Sigmoid colon (tissue), 7 donors: Measurements from ENCODE around the gene ST6GALNAC4. TPM values are rescaled to one million over a fixed set of nuclear protein-coding genes. Genes with fewer than 3 reads are reported as not detected.

Source experiments
- DNase-seq: peaks from one replicate; pipeline ENCODE4 v3.0.0-alpha.2; 2019
- H3K27ac ChIP-seq, 4 donors: fragments of 200-600 bp; sonication (generic); one replicate each; pipeline ENCODE4 v1.5.1; 2016 to 2019; ENCODE audit warnings: mild to moderate bottlenecking in 1 of 4
- H3K27me3 ChIP-seq, 3 donors: fragments of 200-600 bp; sonication (generic); one replicate each; pipeline ENCODE4 v1.5.1; 2019; ENCODE audit warnings: mild to moderate bottlenecking in 1 of 3
- H3K36me3 ChIP-seq, 4 donors: fragments of 200-600 bp; sonication (generic); one replicate each; pipeline ENCODE4 v1.5.1; 2016 to 2019
- H3K4me1 ChIP-seq, 4 donors: fragments of 200-600 bp; sonication (generic); one replicate each; pipeline ENCODE4 v1.5.1; 2017 to 2019
- H3K4me3 ChIP-seq, 4 donors: fragments of 200-600 bp; sonication (generic); one replicate each; pipeline ENCODE4 v1.5.1; 2017 to 2019; ENCODE audit warnings: mild to moderate bottlenecking in 2 of 4, moderate library complexity in 1 of 4
- H3K9me3 ChIP-seq, 4 donors: fragments of 200-600 bp in 3 of 4; sonication (generic) in 3 of 4; one replicate each; pipeline versions ENCODE4 v1.5.1 to v1.6.1; 2013 to 2019
- CTCF ChIP-seq, 4 experiments: fragments of 450-650 bp in 3 of 4; fragments of 200-600 bp in 1 of 4; IDR thresholded peaks; one replicate each; pipeline ENCODE4 v1.5.1; 2016 to 2019; ENCODE audit warnings: antibody characterized with exemption in 4 of 4, mild to moderate bottlenecking in 3 of 4, moderate library complexity in 2 of 4
- EP300 ChIP-seq, 4 donors: sonication (generic); formaldehyde crosslinking; IDR thresholded peaks; one replicate each; pipeline ENCODE4 v1.6.1; 2017; ENCODE audit warnings: antibody characterized with exemption in 4 of 4
- POLR2A ChIP-seq, 2 donors: fragments of 450-650 bp; IDR thresholded peaks; one replicate each; pipeline ENCODE4 v1.6.1; 2016; ENCODE audit warnings: antibody characterized with exemption in 2 of 2, mild to moderate bottlenecking in 2 of 2, moderate library complexity in 2 of 2
- POLR2AphosphoS5 ChIP-seq, 4 donors: sonication (generic); formaldehyde crosslinking; IDR thresholded peaks; one replicate each; pipeline ENCODE4 v1.6.1; 2017; ENCODE audit warnings: antibody characterized with exemption in 4 of 4
- WGBS, 2 donors: extraction: QIAGEN DNeasy Blood & Tissue Kit; methylation state at CpG; one replicate each; pipeline ENCODE4 v1.1.7; 2013; 5-methylcytosine and 5-hydroxymethylcytosine counted together
- intact Hi-C: fragments of 100-400 bp; cut with DNase I; formaldehyde crosslinking; loops from one replicate; pipeline ENCODE4 v1.15.1; 2023
- polyA plus RNA-seq, 3 donors: library from polyadenylated mRNA; stranded (reverse); fragments of 200-250 nt; gene quantifications; one replicate each; pipeline ENCODE4 v1.2.3, GENCODE V29; 2013
- total RNA-seq, 4 donors: library from RNA; depleted of rRNA; stranded (reverse); fragments of >200 nt; gene quantifications; one replicate each; pipeline ENCODE4 v1.1.0, GENCODE V29; 2016
- donor health status: healthy with polysubstance abuse.
- donor health status: Bipolar disorder and iron deficiency.
- donor health status: healthy.

Gene ST6GALNAC4
- total and polyA plus RNA-seq, 7 donors: 22.8 to 51.1 (median 27.0) TPM

- H3K36me3 ChIP-seq: peaks cover 16 to 21% (median 19%) of the 10 kb centered on the region in 4 donors
- H3K9me3 ChIP-seq: no peaks in the 10 kb centered on the region
- peak; percentile 85 for DNase-seq
- WGBS, 2 donors: 1% methylated on average over 89 of the region's 89 CpGs
- intact Hi-C loops: loop anchor here (2.0 kb wide), 1 partner anchor 17 kb away; the partner anchor contains the start of gene ST6GALNAC4
- no peak for TF ChIP-seq EP300 (IDR thresholded peaks at IDR 0.05)
- TF ChIP-seq POLR2AphosphoS5 (IDR thresholded peaks at IDR 0.05): peak; percentile 15 to 49 (median 26)
- peak in 1 of 2 donors; percentile 29 for TF ChIP-seq POLR2A (IDR thresholded peaks at IDR 0.05)
- no peak for TF ChIP-seq CTCF (IDR thresholded peaks at IDR 0.05)
- H3K27ac ChIP-seq: peak within 1 kb of the TSS; percentile 94 to 98 (median 97)
- H3K27me3 ChIP-seq: no peaks in the 10 kb centered on the region
- H3K4me1 ChIP-seq: peaks cover 0 to 59% (median 52%) of the 10 kb centered on the region in 4 donors
- peak within 1 kb of the TSS; percentile 94 to 100 (median 94) for H3K4me3 ChIP-seq
Observed at GRCh38 chr9:127899128-127899943, 17.5 kb downstream of the ST6GALNAC4 start, which contains the start of gene ST6GALNAC6. Gene ST6GALNAC6 (minus strand): TSS chr9:127899603. CDS start chr9:127897981, 1,622 bp downstream.

GRCh38 chr9:127898433-127899127 lies 18.3 kb downstream of the ST6GALNAC4 start:
- TF ChIP-seq POLR2A (IDR thresholded peaks at IDR 0.05) (no peak), CTCF (IDR thresholded peaks at IDR 0.05) (no peak), EP300 (IDR thresholded peaks at IDR 0.05) (no peak), POLR2AphosphoS5 (IDR thresholded peaks at IDR 0.05) (peak; percentile 20 to 55 (median 40))
- WGBS, 2 donors: 4 to 22% methylated on average over 32 of the region's 32 CpGs
- peak; percentile 85 for DNase-seq
- H3K9me3 ChIP-seq: no peaks in the 10 kb centered on the region
- intact Hi-C loops: loop anchor here (2.0 kb wide), 1 partner anchor 18 kb away; the partner anchor contains the start of gene ST6GALNAC4
- no peaks in the 10 kb centered on the region for H3K27me3 ChIP-seq
- peaks cover 24 to 29% (median 27%) of the 10 kb centered on the region in 4 donors for H3K36me3 ChIP-seq
- H3K27ac ChIP-seq: peak overlapping the region; percentile 94 to 98 (median 97)
- peaks cover 0 to 52% (median 45%) of the 10 kb centered on the region in 4 donors for H3K4me1 ChIP-seq
- peak overlapping the region; percentile 94 to 100 (median 94) for H3K4me3 ChIP-seq

GRCh38 chr9:127897193-127897692 lies 19.6 kb downstream of the ST6GALNAC4 start:
- intact Hi-C loops: loop anchor here (1.0 kb wide), 1 partner anchor 19 kb away; no protein-coding TSS in a partner anchor
- H3K9me3 ChIP-seq: peaks cover 0 to 3% (median 0%) of the 10 kb centered on the region in 4 donors
- H3K27me3 ChIP-seq: no peaks in the 10 kb centered on the region
- WGBS, 2 donors: 16 to 19% methylated on average over 19 of the region's 19 CpGs
- peak overlapping the region; percentile 17 to 100 (median 63) for H3K4me3 ChIP-seq
- peak; percentile 96 for DNase-seq
- peak overlapping the region; percentile 94 to 98 (median 97) for H3K27ac ChIP-seq
- peaks cover 34 to 42% (median 38%) of the 10 kb centered on the region in 4 donors for H3K36me3 ChIP-seq
- H3K4me1 ChIP-seq: peaks cover 0 to 48% (median 43%) of the 10 kb centered on the region in 4 donors
- TF ChIP-seq POLR2A (IDR thresholded peaks at IDR 0.05) (no peak), POLR2AphosphoS5 (IDR thresholded peaks at IDR 0.05) (peak; percentile 29 to 59 (median 48))

GRCh38 chr9:127896395-127897192 lies 20.2 kb downstream of the ST6GALNAC4 start:
- TF ChIP-seq EP300 (IDR thresholded peaks at IDR 0.05): no peak
- no peak for TF ChIP-seq CTCF (IDR thresholded peaks at IDR 0.05)
- TF ChIP-seq POLR2A (IDR thresholded peaks at IDR 0.05): no peak
- TF ChIP-seq POLR2AphosphoS5 (IDR thresholded peaks at IDR 0.05): no peak
- Histone ChIP-seq H3K27me3 (no peaks in the 10 kb centered on the region), H3K27ac (peak overlapping the region; percentile 94 to 98 (median 97)), H3K36me3 (peaks cover 37 to 48% (median 39%) of the 10 kb centered on the region in 4 donors), H3K4me1 (peaks cover 0 to 48% (median 43%) of the 10 kb centered on the region in 4 donors), H3K4me3 (peak overlapping the region; percentile 17 to 100 (median 63)), H3K9me3 (peaks cover 0 to 3% (median 0%) of the 10 kb centered on the region in 4 donors)
- peak; percentile 66 for DNase-seq
- 78 to 82% methylated on average over 16 of the region's 16 CpGs for WGBS, 2 donors
- intact Hi-C loops: loop anchor here (1.0 kb wide), 1 partner anchor 18 kb away; no protein-coding TSS in a partner anchor
